Activated naive CD4-positive, alpha-beta T cell treated with anti-CD3 and anti-CD28 coated beads, Interleukin-2, amount 10 ng/mL, durations not matched to agents 7 days and 5 days (primary cell): ENCODE data around the gene SORBS2.

Experiments used
- CTCF ChIA-PET: fragments of 350-600 bp; sonication (Branson Sonifier 250); formaldehyde crosslinking; loops from one replicate; lab custom pipeline; 2021; ENCODE audit warnings: antibody characterized with exemption; lab: Charles Lee
- DNase-seq: peaks from one replicate; pipeline ENCODE4 v3.0.0-alpha.2; 2020
- H3K27ac Mint-ChIP-seq: one replicate; pipeline ENCODE4 v1.8.0; 2021; ENCODE audit warnings: mild to moderate bottlenecking, moderate library complexity, mixed read lengths
- H3K27me3 Mint-ChIP-seq: one replicate; pipeline ENCODE4 v1.8.0; 2021; ENCODE audit warnings: mild to moderate bottlenecking, mixed read lengths
- H3K36me3 Mint-ChIP-seq: one replicate; pipeline ENCODE4 v1.8.0; 2021; ENCODE audit warnings: mixed read lengths
- H3K4me1 Mint-ChIP-seq: one replicate; pipeline ENCODE4 v1.8.0; 2021; ENCODE audit warnings: mixed read lengths
- H3K4me3 Mint-ChIP-seq: one replicate; pipeline ENCODE4 v1.8.0; 2021; ENCODE audit warnings: mild to moderate bottlenecking, moderate library complexity, mixed read lengths
- H3K9me3 Mint-ChIP-seq: one replicate; pipeline ENCODE4 v1.8.0; 2021; ENCODE audit warnings: mixed read lengths

Gene SORBS2

GRCh38 chr4:185801471-185801870 lies 10.5 kb downstream of the SORBS2 start:
- DNase-seq, result no peak
- CTCF ChIA-PET, result no interaction called here
- H3K27ac Mint-ChIP-seq, result no peak overlapping the region
- no peaks in the 10 kb centered on the region for H3K36me3 Mint-ChIP-seq
- H3K4me1 Mint-ChIP-seq, result no peaks in the 10 kb centered on the region
- no peaks in the 10 kb centered on the region for H3K27me3 Mint-ChIP-seq
- no peaks in the 10 kb centered on the region for H3K9me3 Mint-ChIP-seq
- no peak overlapping the region for H3K4me3 Mint-ChIP-seq

GRCh38 chr4:185800266-185800945 lies 11.6 kb downstream of the SORBS2 start:
- Mint-ChIP-seq H3K9me3 (no peaks in the 10 kb centered on the region), H3K27me3 (no peaks in the 10 kb centered on the region), H3K36me3 (no peaks in the 10 kb centered on the region), H3K27ac (no peak overlapping the region), H3K4me3 (no peak overlapping the region), H3K4me1 (no peaks in the 10 kb centered on the region)
- DNase-seq, result no peak
- CTCF ChIA-PET, result no interaction called here

GRCh38 chr4:185799442-185799841 lies 12.6 kb downstream of the SORBS2 start:
- Mint-ChIP-seq H3K36me3 (no peaks in the 10 kb centered on the region), H3K27me3 (no peaks in the 10 kb centered on the region), H3K9me3 (no peaks in the 10 kb centered on the region), H3K27ac (no peak overlapping the region), H3K4me3 (no peak overlapping the region), H3K4me1 (no peaks in the 10 kb centered on the region)
- CTCF ChIA-PET, result no interaction called here
- DNase-seq, result no peak

- H3K27me3 Mint-ChIP-seq, result no peaks in the 10 kb centered on the region
- H3K9me3 Mint-ChIP-seq, result no peaks in the 10 kb centered on the region
- H3K4me3 Mint-ChIP-seq, result no peak overlapping the region
- no peak overlapping the region for H3K27ac Mint-ChIP-seq
- no peak for DNase-seq
- CTCF ChIA-PET, result no interaction called here
- no peaks in the 10 kb centered on the region for H3K36me3 Mint-ChIP-seq
- no peaks in the 10 kb centered on the region for H3K4me1 Mint-ChIP-seq
Measured at GRCh38 chr4:185797596-185798338, 14.2 kb downstream of the SORBS2 start.

GRCh38 chr4:185797018-185797417 lies 15.0 kb downstream of the SORBS2 start:
- Mint-ChIP-seq H3K9me3 (no peaks in the 10 kb centered on the region), H3K27me3 (no peaks in the 10 kb centered on the region), H3K4me3 (no peak overlapping the region), H3K36me3 (no peaks in the 10 kb centered on the region), H3K27ac (no peak overlapping the region), H3K4me1 (no peaks in the 10 kb centered on the region)
- DNase-seq, result no peak
- CTCF ChIA-PET, result no interaction called here

GRCh38 chr4:185796176-185796575 lies 15.8 kb downstream of the SORBS2 start:
- Mint-ChIP-seq H3K36me3 (no peaks in the 10 kb centered on the region), H3K27ac (no peak overlapping the region), H3K4me1 (no peaks in the 10 kb centered on the region), H3K9me3 (no peaks in the 10 kb centered on the region), H3K27me3 (no peaks in the 10 kb centered on the region), H3K4me3 (no peak overlapping the region)
- no peak for DNase-seq
- CTCF ChIA-PET, result no interaction called here

- Mint-ChIP-seq H3K27ac (no peak overlapping the region), H3K4me1 (no peaks in the 10 kb centered on the region), H3K27me3 (no peaks in the 10 kb centered on the region), H3K36me3 (no peaks in the 10 kb centered on the region), H3K4me3 (no peak overlapping the region), H3K9me3 (no peaks in the 10 kb centered on the region)
- no peak for DNase-seq
- CTCF ChIA-PET, result no interaction called here
Measured at GRCh38 chr4:185794637-185795036, 17.4 kb downstream of the SORBS2 start.

- H3K27me3 Mint-ChIP-seq, result no peaks in the 10 kb centered on the region
- no peaks in the 10 kb centered on the region for H3K9me3 Mint-ChIP-seq
- no peak overlapping the region for H3K4me3 Mint-ChIP-seq
- CTCF ChIA-PET, result no interaction called here
- H3K27ac Mint-ChIP-seq, result no peak overlapping the region
- H3K4me1 Mint-ChIP-seq, result no peaks in the 10 kb centered on the region
- DNase-seq, result no peak
- no peaks in the 10 kb centered on the region for H3K36me3 Mint-ChIP-seq
Measured at GRCh38 chr4:185793716-185794115, 18.3 kb downstream of the SORBS2 start.

- no peak for DNase-seq
- Mint-ChIP-seq H3K27me3 (no peaks in the 10 kb centered on the region), H3K27ac (no peak overlapping the region), H3K36me3 (no peaks in the 10 kb centered on the region), H3K4me3 (no peak overlapping the region), H3K9me3 (no peaks in the 10 kb centered on the region), H3K4me1 (no peaks in the 10 kb centered on the region)
- CTCF ChIA-PET, result no interaction called here
Measured at GRCh38 chr4:185793116-185793485, 18.9 kb downstream of the SORBS2 start.

GRCh38 chr4:185792384-185793115 lies 19.4 kb downstream of the SORBS2 start:
- no peak for DNase-seq
- no peaks in the 10 kb centered on the region for H3K9me3 Mint-ChIP-seq
- CTCF ChIA-PET, result no interaction called here
- no peak overlapping the region for H3K4me3 Mint-ChIP-seq
- no peaks in the 10 kb centered on the region for H3K27me3 Mint-ChIP-seq
- no peak overlapping the region for H3K27ac Mint-ChIP-seq
- no peaks in the 10 kb centered on the region for H3K36me3 Mint-ChIP-seq
- H3K4me1 Mint-ChIP-seq, result no peaks in the 10 kb centered on the region

GRCh38 chr4:185787926-185788679 lies 23.9 kb downstream of the SORBS2 start:
- CTCF ChIA-PET, result interaction anchor here (0.6 kb wide), 1 partner anchor 241 kb away, joined by 3 read pairs; no protein-coding TSS in a partner anchor
- no peak for DNase-seq
- Mint-ChIP-seq H3K36me3 (no peaks in the 10 kb centered on the region), H3K9me3 (no peaks in the 10 kb centered on the region), H3K27me3 (no peaks in the 10 kb centered on the region), H3K4me3 (no peak overlapping the region), H3K4me1 (no peaks in the 10 kb centered on the region), H3K27ac (no peak overlapping the region)

- no peaks in the 10 kb centered on the region for H3K27me3 Mint-ChIP-seq
- H3K36me3 Mint-ChIP-seq, result no peaks in the 10 kb centered on the region
- no peak overlapping the region for H3K4me3 Mint-ChIP-seq
- H3K4me1 Mint-ChIP-seq, result no peaks in the 10 kb centered on the region
- no peaks in the 10 kb centered on the region for H3K9me3 Mint-ChIP-seq
- CTCF ChIA-PET, result no interaction called here
- no peak overlapping the region for H3K27ac Mint-ChIP-seq
- DNase-seq, result no peak
Measured at GRCh38 chr4:185786422-185786821, 25.6 kb downstream of the SORBS2 start.

GRCh38 chr4:185783574-185783973 lies 28.4 kb downstream of the SORBS2 start:
- Mint-ChIP-seq H3K9me3 (no peaks in the 10 kb centered on the region), H3K4me3 (no peak overlapping the region), H3K4me1 (no peaks in the 10 kb centered on the region), H3K36me3 (no peaks in the 10 kb centered on the region), H3K27ac (no peak overlapping the region), H3K27me3 (no peaks in the 10 kb centered on the region)
- CTCF ChIA-PET, result no interaction called here
- no peak for DNase-seq

GRCh38 chr4:185782523-185782922 lies 29.5 kb downstream of the SORBS2 start:
- CTCF ChIA-PET, result no interaction called here
- no peak overlapping the region for H3K4me3 Mint-ChIP-seq
- no peaks in the 10 kb centered on the region for H3K36me3 Mint-ChIP-seq
- no peaks in the 10 kb centered on the region for H3K4me1 Mint-ChIP-seq
- H3K27ac Mint-ChIP-seq, result no peak overlapping the region
- DNase-seq, result no peak
- no peaks in the 10 kb centered on the region for H3K27me3 Mint-ChIP-seq
- H3K9me3 Mint-ChIP-seq, result no peaks in the 10 kb centered on the region
